ENCODE data around the gene DNAH9.

DNA sequence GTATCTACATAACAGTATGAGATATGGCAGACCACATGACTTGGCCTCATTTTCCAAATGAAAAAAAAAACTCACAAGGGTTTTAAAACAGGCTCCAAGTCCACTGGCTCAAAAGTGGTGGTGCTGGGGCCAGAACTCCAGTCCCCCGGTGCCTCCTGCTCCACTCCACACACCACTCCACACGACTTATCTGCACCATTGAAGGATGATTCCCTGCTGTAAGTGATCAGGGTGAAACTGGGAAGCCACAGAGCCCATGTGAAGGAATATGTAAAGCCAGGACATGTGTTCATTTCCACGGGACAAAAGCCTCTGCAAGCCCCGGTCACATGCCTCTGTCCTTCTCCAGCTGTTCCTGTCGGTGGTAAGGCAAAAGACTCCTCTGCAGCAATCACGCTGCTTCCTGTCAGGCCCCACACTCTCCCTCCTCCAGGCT, 301.8 kb downstream of the DNAH9 start:
- TF ChIP-seq POLR2A (IDR thresholded peaks at IDR 0.05; ENCODE audit: low read depth, low read length) (no peak), POLR2AphosphoS5 (IDR thresholded peaks at IDR 0.05; ENCODE audit: low read depth, low read length) (no peak), PAX5 (IDR thresholded peaks at IDR 0.05; ENCODE audit: insufficient read depth, low read length, severe bottlenecking) (no peak)

Measured in GM12891 (cell line).